Measurements from ENCODE around the gene FOXP1.

DNA sequence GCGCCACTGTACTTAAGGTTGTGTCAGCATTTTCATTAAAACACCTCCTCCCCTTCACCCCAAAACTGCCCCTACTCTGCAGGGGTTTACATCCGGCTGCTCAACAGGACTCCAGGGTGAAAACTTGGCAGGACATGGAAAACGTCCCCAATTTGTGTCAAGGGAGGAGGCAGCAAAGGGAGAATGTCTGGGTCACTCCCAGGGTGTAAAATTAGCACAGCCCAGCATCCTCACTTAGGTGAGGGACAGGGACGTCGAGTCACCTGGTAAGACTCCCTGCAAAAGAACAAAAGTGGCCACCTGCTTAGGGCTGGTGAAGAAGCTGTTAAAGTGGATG lies 532.3 kb downstream of the FOXP1 start:
- TF ChIP-seq EZH2phosphoT487 (IDR thresholded peaks at IDR 0.05; ENCODE audit: low read depth, severe bottlenecking, unreplicated experiment): no peak
- TF ChIP-seq, protein P1, sequence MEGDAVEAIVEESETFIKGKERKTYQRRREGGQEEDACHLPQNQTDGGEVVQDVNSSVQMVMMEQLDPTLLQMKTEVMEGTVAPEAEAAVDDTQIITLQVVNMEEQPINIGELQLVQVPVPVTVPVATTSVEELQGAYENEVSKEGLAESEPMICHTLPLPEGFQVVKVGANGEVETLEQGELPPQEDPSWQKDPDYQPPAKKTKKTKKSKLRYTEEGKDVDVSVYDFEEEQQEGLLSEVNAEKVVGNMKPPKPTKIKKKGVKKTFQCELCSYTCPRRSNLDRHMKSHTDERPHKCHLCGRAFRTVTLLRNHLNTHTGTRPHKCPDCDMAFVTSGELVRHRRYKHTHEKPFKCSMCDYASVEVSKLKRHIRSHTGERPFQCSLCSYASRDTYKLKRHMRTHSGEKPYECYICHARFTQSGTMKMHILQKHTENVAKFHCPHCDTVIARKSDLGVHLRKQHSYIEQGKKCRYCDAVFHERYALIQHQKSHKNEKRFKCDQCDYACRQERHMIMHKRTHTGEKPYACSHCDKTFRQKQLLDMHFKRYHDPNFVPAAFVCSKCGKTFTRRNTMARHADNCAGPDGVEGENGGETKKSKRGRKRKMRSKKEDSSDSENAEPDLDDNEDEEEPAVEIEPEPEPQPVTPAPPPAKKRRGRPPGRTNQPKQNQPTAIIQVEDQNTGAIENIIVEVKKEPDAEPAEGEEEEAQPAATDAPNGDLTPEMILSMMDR (IDR thresholded peaks at IDR 0.05; ENCODE audit: poor library complexity): no peak
